GM21447 (cell line): Measurements from ENCODE around the gene CDKAL1.
"Not testable (repeated sequence)": the region's sequence is repeated elsewhere in the genome, so short reads cannot be mapped to it uniquely, and the experiment has no call there.

ENCODE experiments used
- ATAC-seq: cut with Tn5 transposase; IDR thresholded peaks from one replicate; pipeline ENCODE4 v1.9.1; 2021; ENCODE audit not compliant: unreplicated experiment

The CDKAL1 gene

GRCh38 chr6:21188505-21189223 is 654.4 kb downstream of the CDKAL1 start:
- ATAC-seq = peak; percentile 57

- no peak for ATAC-seq
These were observed 655.5 kb downstream of the CDKAL1 start for GRCh38 chr6:21189759-21190158.

- no peak for ATAC-seq
These were observed 656.4 kb downstream of the CDKAL1 start for GRCh38 chr6:21190701-21191100.

- ATAC-seq = no peak
These were observed 659.7 kb downstream of the CDKAL1 start for GRCh38 chr6:21193790-21194475.

- ATAC-seq = not testable (repeated sequence)
These were observed 661.0 kb downstream of the CDKAL1 start for GRCh38 chr6:21195301-21195700.

- peak; percentile 45 for ATAC-seq
These were observed 663.9 kb downstream of the CDKAL1 start for GRCh38 chr6:21198032-21198640.

GRCh38 chr6:21199262-21199661 is 665.0 kb downstream of the CDKAL1 start:
- ATAC-seq = no peak

GRCh38 chr6:21200134-21200870 is 666.0 kb downstream of the CDKAL1 start:
- ATAC-seq = no peak

GRCh38 chr6:21201187-21201586 is 666.9 kb downstream of the CDKAL1 start:
- ATAC-seq = no peak

GRCh38 chr6:21201637-21202350 is 667.5 kb downstream of the CDKAL1 start:
- ATAC-seq = no peak

- ATAC-seq = no peak
These were observed 668.3 kb downstream of the CDKAL1 start for GRCh38 chr6:21202521-21202920.

- ATAC-seq = no peak
These were observed 670.7 kb downstream of the CDKAL1 start for GRCh38 chr6:21204951-21205350.

- ATAC-seq = peak; percentile 46
These were observed 674.0 kb downstream of the CDKAL1 start for GRCh38 chr6:21208081-21208795.

- ATAC-seq = no peak
These were observed 674.5 kb downstream of the CDKAL1 start for GRCh38 chr6:21208796-21209186.

GRCh38 chr6:21213492-21213891 is 679.2 kb downstream of the CDKAL1 start:
- peak; percentile 57 for ATAC-seq

- no peak for ATAC-seq
These were observed 680.6 kb downstream of the CDKAL1 start for GRCh38 chr6:21214738-21215448.

- no peak for ATAC-seq
These were observed 685.0 kb downstream of the CDKAL1 start for GRCh38 chr6:21219241-21219640.

GRCh38 chr6:21219856-21220255 is 685.6 kb downstream of the CDKAL1 start:
- ATAC-seq = no peak

- no peak for ATAC-seq
These were observed 686.2 kb downstream of the CDKAL1 start for GRCh38 chr6:21220271-21220987.
